Measurements from ENCODE around the gene STX5.

GRCh38 chr11:62865635-62866034, 33.8 kb upstream of the STX5 start:
- no peak for TF ChIP-seq CTCF (IDR thresholded peaks at IDR 0.05)
- TF ChIP-seq POLR2A (IDR thresholded peaks at IDR 0.05) = no peak

All from body of pancreas (tissue), 4 donors.